Neural cell (in vitro differentiated cells): ENCODE results near the gene ZBTB46. TPM values are rescaled to one million over a fixed set of nuclear protein-coding genes. Genes with fewer than 3 reads are reported as not detected.

Source experiments
- H2AFZ ChIP-seq: fragments of 200-600, 300-800 bp; sonication (generic), shearing (Covaris generic); 2 replicates; pipeline ENCODE4 v1.6.0; 2014; ENCODE audit warnings: low read depth, mild to moderate bottlenecking, antibody characterized with exemption, low read length, moderate library complexity
- H3F3A ChIP-seq: fragments of 200-600 bp; shearing (Covaris generic); 2 replicates; pipeline ENCODE4 v1.6.1; 2016; ENCODE audit warnings: mild to moderate bottlenecking, moderate library complexity, mixed read lengths, antibody characterized with exemption, low read length; ENCODE audit not compliant: insufficient read depth, poor library complexity, severe bottlenecking
- H3K27ac ChIP-seq: fragments of 200-600, 300-800 bp; sonication (generic), shearing (Covaris generic); 2 replicates; pipeline ENCODE4 v1.5.1; 2014; ENCODE audit warnings: mild to moderate bottlenecking, low read length, moderate library complexity
- H3K27me3 ChIP-seq: fragments of 300-800, 200-600 bp; sonication (generic), shearing (Covaris generic); 2 replicates; pipeline ENCODE4 v1.6.0; 2014; ENCODE audit warnings: mild to moderate bottlenecking, low read depth, low read length, moderate library complexity; ENCODE audit not compliant: insufficient read depth
- H3K36me3 ChIP-seq: fragments of 300-800, 200-600 bp; sonication (generic), shearing (Covaris generic); 2 replicates; pipeline ENCODE4 v1.5.1; 2014; ENCODE audit warnings: mild to moderate bottlenecking, antibody characterized with exemption, low read length, moderate library complexity; ENCODE audit not compliant: insufficient read depth
- H3K4me2 ChIP-seq: fragments of 300-800, 200-600 bp; sonication (generic), shearing (Covaris generic); 2 replicates; pipeline ENCODE4 v1.6.0; 2014; ENCODE audit warnings: mild to moderate bottlenecking, low read length
- H3K4me3 ChIP-seq: fragments of 300-800, 200-600 bp; sonication (generic), shearing (Covaris generic); 2 replicates; pipeline ENCODE4 v1.5.1; 2014; ENCODE audit warnings: mild to moderate bottlenecking, low read length, moderate library complexity
- H3K79me2 ChIP-seq: fragments of 200-600 bp; shearing (Covaris generic); replicated peaks from 2 replicates; pipeline ENCODE4 v1.6.0; 2014; ENCODE audit warnings: mild to moderate bottlenecking, low read length, moderate library complexity; ENCODE audit not compliant: insufficient read depth
- H3K9ac ChIP-seq: fragments of 300-800, 200-600 bp; sonication (generic), shearing (Covaris generic); 2 replicates; pipeline ENCODE4 v1.6.1; 2016; ENCODE audit warnings: mild to moderate bottlenecking, low read length, mixed read lengths
- H3K9me2 ChIP-seq: fragments of 200-600 bp; shearing (Covaris generic); 2 replicates; pipeline ENCODE4 v1.6.1; 2016; ENCODE audit warnings: mild to moderate bottlenecking, low read length, mixed read lengths; ENCODE audit not compliant: insufficient read depth
- H3K9me3 ChIP-seq: fragments of 200-600, 300-800 bp; sonication (generic), shearing (Covaris generic); 2 replicates; pipeline ENCODE4 v1.6.1; 2016; ENCODE audit warnings: mild to moderate bottlenecking, mixed run types, low read length, moderate library complexity, mixed read lengths
- H4K20me1 ChIP-seq: fragments of 200-600 bp; shearing (Covaris generic); 2 replicates; pipeline ENCODE4 v1.6.1; 2016; ENCODE audit warnings: mild to moderate bottlenecking, mixed run types; ENCODE audit not compliant: insufficient read depth
- CTCF ChIP-seq: fragments of 450-650 bp; IDR thresholded peaks from 2 replicates; pipeline ENCODE4 v1.5.1; 2014; ENCODE audit warnings: antibody characterized with exemption, mild to moderate bottlenecking, moderate library complexity; ENCODE audit not compliant: poor library complexity, severe bottlenecking
- EP300 ChIP-seq: fragments of 450-650 bp; conservative IDR thresholded peaks from 2 replicates; pipeline ENCODE4 v1.6.1; 2014; ENCODE audit warnings: antibody characterized with exemption, mild to moderate bottlenecking, moderate library complexity; ENCODE audit not compliant: poor library complexity, severe bottlenecking
- EZH2 ChIP-seq: fragments of 200-600, 300-800 bp; shearing (Covaris generic), sonication (generic); IDR thresholded peaks from 2 replicates; pipeline ENCODE4 v1.6.1; 2014; ENCODE audit warnings: antibody characterized with exemption, low read length, borderline replicate concordance, mild to moderate bottlenecking; ENCODE audit not compliant: insufficient read depth, poor library complexity, severe bottlenecking
- MXI1 ChIP-seq: fragments of 450-650 bp; conservative IDR thresholded peaks from 2 replicates; pipeline ENCODE4 v1.6.1; 2014; ENCODE audit warnings: antibody characterized with exemption, mild to moderate bottlenecking; ENCODE audit not compliant: poor library complexity, severe bottlenecking
- POLR2AphosphoS5 ChIP-seq: IDR thresholded peaks from 2 replicates; pipeline ENCODE4 v1.6.1; 2012
- RAD21 ChIP-seq: fragments of 450-650 bp; conservative IDR thresholded peaks from 2 replicates; pipeline ENCODE4 v1.6.1; 2014; ENCODE audit warnings: antibody characterized with exemption, mild to moderate bottlenecking, moderate library complexity
- REST ChIP-seq: IDR thresholded peaks from 2 replicates; pipeline ENCODE4 v1.6.1; 2012; ENCODE audit warnings: borderline replicate concordance
- SMC3 ChIP-seq: fragments of 450-650 bp; conservative IDR thresholded peaks from 2 replicates; pipeline ENCODE4 v1.6.1; 2014; ENCODE audit warnings: antibody characterized with exemption, mild to moderate bottlenecking, moderate library complexity; ENCODE audit not compliant: poor library complexity
- TAF1 ChIP-seq: IDR thresholded peaks from 2 replicates; pipeline ENCODE4 v1.6.1; 2012; ENCODE audit warnings: low read depth
- polyA plus RNA-seq: library from polyadenylated mRNA; depleted of rRNA; stranded (reverse); fragments of >200 nt; gene quantifications from 2 replicates; pipeline ENCODE4 v1.2.3, GENCODE V29; 2014
- small RNA-seq, 3 experiments: library from RNA; depleted of rRNA; stranded (forward); fragments of <200 nt; gene quantifications; one replicate each; pipeline ENCODE3, GENCODE V24; 2012

The ZBTB46 gene
- polyA plus RNA-seq, 1 donor from 2014 or later, result 15.0 TPM

- Histone ChIP-seq H3K36me3 (no peaks in the 10 kb centered on the region), H3K4me2 (no peak overlapping the region), H3K9me2 (no peaks in the 10 kb centered on the region), H2AFZ (no peak overlapping the region), H3K9ac (no peak overlapping the region), H3F3A (no peaks in the 10 kb centered on the region), H3K27ac (no peak overlapping the region), H3K4me3 (no peak overlapping the region), H3K27me3 (no peaks in the 10 kb centered on the region), H4K20me1 (no peaks in the 10 kb centered on the region), H3K9me3 (no peaks in the 10 kb centered on the region), H3K79me2 (no peaks in the 10 kb centered on the region)
- TF ChIP-seq EZH2, result no peak
- no peak for TF ChIP-seq EP300
- no peak for TF ChIP-seq POLR2AphosphoS5
- no peak for TF ChIP-seq SMC3
- TF ChIP-seq CTCF, result no peak
- TF ChIP-seq TAF1, result no peak
- TF ChIP-seq MXI1, result no peak
- no peak for TF ChIP-seq REST
- TF ChIP-seq RAD21, result no peak
Observed at GRCh38 chr20:63693733-63694583, 137.1 kb downstream of the ZBTB46 start.

Small RNA genes lying within 50 kb of the gene (small RNA-seq; reads per million reads assigned to genes)
- gene LIME1 (0 to 0.39 (median 0) reads per million in 3 experiments), gene TNFRSF6B (0 reads per million in 3 experiments)

Other genes starting within 250 kb of the ZBTB46 start
- 13.7 and 14.1 TPM in 2 replicates for gene GMEB2, start 204.2 kb downstream of the ZBTB46 start, polyA plus RNA-seq
- gene STMN3, start 177.8 kb downstream of the ZBTB46 start, polyA plus RNA-seq, result 268 and 322 TPM in 2 replicates
- gene RTEL1, start 173.0 kb downstream of the ZBTB46 start, polyA plus RNA-seq, result 29.2 and 31.9 TPM in 2 replicates
- gene TNFRSF6B, start 134.6 kb downstream of the ZBTB46 start, polyA plus RNA-seq, result 9.4 TPM in 1 of 2 replicates, not detected in the other
- gene ARFRP1, start 123.3 kb downstream of the ZBTB46 start, polyA plus RNA-seq, result 70.9 and 78.0 TPM in 2 replicates
- 60.8 and 67.5 TPM in 2 replicates for gene ZGPAT, start 123.2 kb downstream of the ZBTB46 start, polyA plus RNA-seq
- gene LIME1, start 94.6 kb downstream of the ZBTB46 start, polyA plus RNA-seq, result 65.2 and 83.6 TPM in 2 replicates
- 52.1 and 61.8 TPM in 2 replicates for gene SLC2A4RG, start 91.5 kb downstream of the ZBTB46 start, polyA plus RNA-seq
- gene ABHD16B, start 30.2 kb upstream of the ZBTB46 start, polyA plus RNA-seq, result not detected in 2 replicates
- gene TPD52L2, start 34.0 kb upstream of the ZBTB46 start, polyA plus RNA-seq, result 142 TPM in 2 replicates
- 82.8 and 96.7 TPM in 2 replicates for gene DNAJC5, start 63.9 kb upstream of the ZBTB46 start, polyA plus RNA-seq
- 58.9 and 66.8 TPM in 2 replicates for gene UCKL1, start 125.2 kb upstream of the ZBTB46 start, polyA plus RNA-seq
- gene ZNF512B, start 138.7 kb upstream of the ZBTB46 start, polyA plus RNA-seq, result 21.6 and 25.7 TPM in 2 replicates
- gene SAMD10, start 148.4 kb upstream of the ZBTB46 start, polyA plus RNA-seq, result 23.3 and 28.7 TPM in 2 replicates
- 91.9 and 94.4 TPM in 2 replicates for gene PRPF6, start 149.9 kb upstream of the ZBTB46 start, polyA plus RNA-seq
- 6.0 and 6.4 TPM in 2 replicates for gene C20orf204, start 204.9 kb upstream of the ZBTB46 start, polyA plus RNA-seq
- 0.12 TPM in 1 of 2 replicates, not detected in the other for gene SOX18, start 218.4 kb upstream of the ZBTB46 start, polyA plus RNA-seq
- gene TCEA2, start 231.9 kb upstream of the ZBTB46 start, polyA plus RNA-seq, result 87.7 and 103 TPM in 2 replicates
- gene RGS19, start 248.3 kb upstream of the ZBTB46 start, polyA plus RNA-seq, result 2.6 and 3.4 TPM in 2 replicates
- 18.3 and 18.4 TPM in 2 replicates for gene OPRL1, start 248.8 kb upstream of the ZBTB46 start, polyA plus RNA-seq